Activated naive CD4-positive, alpha-beta T cell treated with anti-CD3 and anti-CD28 coated beads, Interleukin-2, amount 50 U/mL, for 16 hours (primary cell): ENCODE measurements around the gene C19orf44.

Source experiments
- DNase-seq: peaks from one replicate; pipeline ENCODE4 v3.0.0-alpha.2; 2020

C19orf44 gene

DNA sequence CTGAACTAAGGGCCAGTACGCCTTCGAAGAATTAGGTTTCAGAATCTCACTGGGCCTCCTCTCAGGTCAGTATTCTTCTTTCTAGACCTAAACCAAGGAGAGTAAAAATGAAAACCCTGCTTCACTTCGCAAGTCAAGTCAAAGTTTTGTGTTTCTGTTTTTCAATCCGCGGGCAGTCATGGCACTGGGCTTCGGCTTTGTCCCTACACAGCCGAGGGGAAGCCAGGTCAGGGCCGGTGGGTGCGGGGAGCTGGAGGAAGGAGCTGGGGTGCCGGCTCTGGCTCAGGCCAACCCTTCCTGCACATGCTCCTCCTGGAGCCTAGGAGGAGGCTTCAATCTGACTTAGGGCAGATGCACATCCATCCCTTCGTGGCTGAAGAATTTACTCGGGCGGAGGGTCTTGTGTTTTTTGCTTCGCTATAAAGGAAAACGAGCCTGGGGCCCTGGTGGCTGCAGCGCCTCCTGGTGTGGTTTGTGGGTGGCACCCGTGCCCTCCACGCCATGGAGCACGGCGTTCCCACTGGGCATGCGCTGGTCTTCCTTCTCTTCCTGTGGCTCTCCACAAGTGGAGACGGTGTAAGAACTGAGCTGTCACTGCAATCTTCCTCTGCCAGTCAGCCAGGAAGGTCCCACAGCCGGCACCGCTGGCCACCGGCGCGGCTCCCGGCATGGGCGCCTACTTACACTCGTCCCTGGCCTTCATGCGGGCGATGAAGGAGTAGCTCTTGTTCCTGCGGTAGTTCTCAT, 22.5 kb downstream of the C19orf44 start:
- no peak for DNase-seq

DNA sequence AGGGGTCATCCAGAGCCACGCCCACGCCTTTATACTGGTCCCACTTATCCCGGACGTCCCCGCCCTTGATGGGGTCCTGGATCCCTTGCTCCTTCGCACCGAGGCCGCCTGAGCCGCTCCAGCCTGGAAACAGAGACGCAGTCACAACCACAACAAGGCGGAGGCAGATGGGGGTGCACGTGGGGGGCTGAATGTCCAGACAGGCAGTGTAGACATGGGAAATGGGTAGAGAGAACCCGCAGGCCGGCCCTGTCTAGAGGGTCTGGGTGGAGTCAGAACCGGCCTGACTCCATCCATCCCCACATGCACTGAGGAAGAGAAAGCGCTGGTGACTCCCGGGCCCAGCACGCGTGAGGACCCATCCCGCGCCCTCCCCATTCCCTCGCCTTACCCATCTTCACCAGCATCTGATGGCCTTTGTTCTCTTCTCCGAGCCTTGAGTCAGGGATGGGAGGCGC, 23.1 kb downstream of the C19orf44 start:
- no peak for DNase-seq

DNA sequence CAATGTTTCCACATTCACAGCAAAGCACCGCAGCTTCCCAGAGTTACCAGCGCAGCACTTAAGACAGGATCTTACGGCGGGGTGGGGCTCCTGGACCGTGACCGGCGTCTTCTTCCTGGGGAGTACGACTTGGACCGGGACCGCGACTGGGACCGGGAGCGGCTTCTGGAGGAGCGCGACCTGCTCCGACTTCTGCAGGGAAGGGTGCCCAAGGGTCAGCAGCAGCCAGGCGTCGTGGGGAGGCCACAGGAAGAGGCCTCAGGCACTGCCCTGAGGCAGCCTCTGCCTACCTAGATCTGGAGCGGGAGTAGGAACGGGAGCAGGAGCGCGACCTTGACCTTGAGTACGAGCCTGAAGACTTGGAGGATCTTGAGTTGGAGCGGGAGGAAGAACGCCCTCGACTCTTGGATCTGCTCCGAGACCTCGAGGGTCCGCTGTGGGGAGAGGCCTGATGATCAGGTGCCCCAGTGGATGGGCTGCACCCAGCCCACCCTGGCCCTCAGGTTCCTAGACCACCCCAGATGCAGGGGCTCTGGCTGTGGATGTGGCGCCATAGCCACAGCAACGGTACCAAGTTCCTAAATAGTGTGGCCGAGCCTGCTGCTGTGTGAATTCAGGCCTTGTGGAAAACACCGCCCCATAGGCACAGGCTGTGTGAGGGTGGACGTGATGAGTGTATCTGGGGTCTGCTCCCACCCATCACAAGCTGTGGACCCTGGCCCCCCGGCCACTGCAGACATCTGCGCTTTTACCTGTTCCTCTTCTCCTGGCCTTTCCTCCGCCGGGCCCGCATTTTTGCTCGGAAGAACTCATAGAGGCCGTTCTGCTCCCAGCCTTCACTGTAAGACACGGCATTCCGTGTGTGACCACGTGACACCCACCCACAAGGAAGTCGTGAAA, 24.1 kb downstream of the C19orf44 start:
- no peak for DNase-seq

DNA sequence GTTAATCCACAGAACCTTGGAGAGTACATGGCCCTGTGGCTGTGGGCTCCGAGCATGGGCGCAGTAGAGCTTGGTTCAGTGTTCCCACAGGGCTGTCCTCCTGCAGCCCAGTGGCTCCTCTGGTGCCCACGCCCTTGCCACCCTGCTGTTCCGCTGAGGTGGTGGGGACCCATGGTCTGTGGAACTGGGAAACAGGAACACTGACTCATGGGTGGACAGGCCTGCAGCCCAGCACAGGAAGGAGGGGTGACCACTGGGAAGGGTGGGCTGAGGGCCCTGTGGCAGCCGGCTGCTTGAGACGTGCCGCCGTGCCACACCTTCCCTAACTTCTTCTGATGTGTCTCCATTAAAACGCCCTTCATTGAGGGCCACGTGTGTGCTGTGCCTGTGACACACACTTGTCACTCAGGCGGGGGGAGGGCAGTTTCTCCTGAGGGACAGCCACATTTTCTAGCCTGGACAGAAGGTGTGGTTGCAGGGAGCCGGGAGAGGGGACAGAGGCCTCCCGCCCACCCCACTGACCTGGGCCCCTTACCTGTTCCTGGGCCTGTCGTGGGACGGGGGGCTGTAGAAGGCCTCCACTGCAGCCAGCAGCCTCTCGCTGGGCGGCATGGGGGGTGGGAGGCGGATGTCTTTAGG, 24.9 kb downstream of the C19orf44 start:
- no peak for DNase-seq

DNA sequence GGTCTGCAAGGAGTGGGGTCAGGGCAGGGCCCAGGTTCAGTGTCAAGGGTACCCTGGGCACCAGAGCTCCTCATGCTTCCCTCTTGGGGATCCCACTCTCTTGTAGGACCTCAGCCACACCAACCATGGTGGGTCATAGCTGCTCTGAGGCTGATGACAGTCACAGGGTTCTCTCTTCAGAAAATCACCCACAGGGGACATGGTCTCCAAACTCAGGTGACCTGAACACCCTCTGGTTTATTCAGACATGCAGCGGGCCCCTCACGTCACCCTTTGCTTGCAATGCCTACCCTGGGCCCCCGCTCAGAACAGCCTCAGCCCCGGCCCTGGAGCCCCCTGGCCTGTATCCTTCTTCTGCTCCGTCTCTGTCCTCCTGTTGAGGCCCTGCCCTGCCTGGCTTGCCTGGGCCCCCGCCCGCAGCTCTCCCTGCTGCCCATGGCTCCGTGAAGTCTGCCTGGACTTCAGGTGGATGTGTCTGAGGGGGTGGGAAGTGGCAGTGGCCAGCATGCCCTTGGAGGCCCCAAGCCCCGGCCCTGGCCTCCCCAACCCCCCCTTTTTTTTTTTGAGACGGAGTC, 25.6 kb downstream of the C19orf44 start:
- DNase-seq, result no peak

DNA sequence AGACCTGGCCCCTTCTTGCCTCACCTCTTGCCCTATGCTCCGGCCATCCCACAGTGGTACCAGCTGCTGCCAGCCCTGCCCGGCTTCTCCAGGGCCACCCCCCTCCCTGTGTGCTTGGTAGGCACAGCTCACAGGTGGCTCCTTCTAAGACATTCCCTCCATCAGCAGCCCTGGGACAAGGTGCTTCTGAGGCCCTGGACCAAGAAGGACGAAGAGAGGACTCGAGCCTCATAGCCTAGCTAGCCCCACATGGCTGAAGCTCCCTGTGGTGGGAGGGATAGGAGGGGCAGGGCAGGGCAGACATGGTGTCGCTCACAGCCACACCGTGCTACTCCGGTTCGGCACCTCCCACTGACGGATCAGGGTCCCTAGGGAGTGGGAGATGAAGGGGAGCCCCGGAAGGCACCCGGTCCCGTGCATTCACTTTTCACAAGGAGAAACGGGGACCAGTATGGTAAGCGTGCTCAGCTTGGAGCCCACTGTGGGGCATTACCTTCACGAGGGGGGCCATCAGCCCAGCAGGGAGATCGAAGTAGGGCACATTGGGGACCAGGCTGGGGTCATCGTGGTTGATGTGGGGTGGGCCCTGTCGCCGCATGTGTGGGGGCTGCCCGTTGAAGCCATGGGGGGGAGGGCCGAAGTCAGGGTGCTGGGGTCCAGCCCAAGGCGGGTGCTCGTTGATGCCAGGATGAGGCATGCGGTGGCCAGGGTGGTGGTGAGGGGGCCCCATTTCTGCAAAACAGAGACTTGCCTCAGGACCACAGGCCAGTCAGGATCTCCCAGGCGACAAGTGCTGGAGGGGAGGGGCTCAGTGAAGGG, 26.6 kb downstream of the C19orf44 start:
- no peak for DNase-seq

DNA sequence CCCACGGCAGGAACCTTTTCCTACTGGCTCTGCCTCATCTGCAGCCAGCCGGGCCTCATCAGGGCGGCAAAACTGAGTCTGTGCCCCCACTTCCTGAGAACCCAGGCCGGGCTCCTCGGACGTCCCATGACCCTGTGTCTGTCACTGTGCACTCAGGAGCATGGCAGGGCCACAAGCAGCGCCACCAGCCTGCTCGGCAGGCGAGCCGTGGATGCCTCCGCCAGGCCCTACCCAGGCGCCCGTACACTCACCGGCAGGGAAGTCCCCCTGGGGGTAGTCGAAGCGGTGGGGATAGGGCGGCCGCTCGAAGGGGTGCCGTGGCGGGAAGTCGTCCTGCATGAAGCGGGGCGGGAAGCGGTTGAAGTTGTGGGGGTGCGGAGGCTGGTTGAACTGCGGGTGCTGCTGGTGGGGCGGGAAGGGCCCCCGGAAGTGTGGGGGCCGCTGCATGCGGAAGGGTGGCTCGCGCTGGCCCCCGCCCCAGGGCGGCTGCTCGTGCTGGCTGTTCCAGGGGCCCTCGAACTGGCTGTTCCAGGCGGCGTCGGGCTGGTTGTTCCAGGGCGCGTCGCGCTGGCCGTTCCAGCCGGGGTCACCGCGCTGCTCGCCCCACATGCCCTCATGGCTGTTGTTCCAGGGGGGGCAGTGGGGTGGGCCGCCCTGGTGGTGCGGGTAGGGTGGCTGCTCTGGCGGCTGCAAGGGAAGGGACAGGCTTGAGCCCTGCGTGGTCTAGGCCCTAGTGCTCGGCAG, 29.0 kb downstream of the C19orf44 start:
- DNase-seq, result no peak

DNA sequence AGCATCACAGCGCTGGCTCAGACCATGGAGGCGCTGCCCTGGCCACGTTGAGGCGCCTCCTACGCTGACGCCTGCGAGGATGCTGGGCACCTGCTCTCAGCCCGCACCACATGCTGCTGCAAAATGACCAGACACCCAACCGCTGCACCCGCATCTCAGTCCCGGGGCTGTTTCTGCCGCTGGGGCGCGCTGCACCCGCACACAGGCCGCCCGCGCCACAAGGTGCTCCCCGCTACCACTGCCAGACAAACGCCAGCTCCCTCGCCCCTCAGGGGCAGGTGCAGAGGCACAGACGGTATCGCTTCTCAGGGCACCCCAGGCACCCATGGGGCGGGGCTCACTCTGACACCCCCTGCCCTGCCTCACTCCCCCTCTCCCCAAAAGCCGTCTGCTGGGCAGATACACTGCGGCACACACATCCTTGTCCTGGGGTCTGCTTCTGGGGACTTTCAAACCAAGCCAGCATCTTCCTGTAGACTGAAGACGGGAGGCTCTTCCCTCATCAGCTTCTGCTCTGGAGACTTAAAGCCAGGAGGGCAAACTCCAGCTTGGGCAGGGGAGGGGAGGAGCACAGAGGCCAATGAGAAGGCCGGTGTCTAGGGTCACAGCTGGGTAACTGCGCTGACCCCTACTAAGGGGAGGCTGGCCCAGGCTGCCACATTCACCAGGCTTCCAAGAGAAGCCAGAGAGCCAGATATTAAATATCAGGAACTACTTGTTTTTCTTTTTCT, 29.7 kb downstream of the C19orf44 start:
- no peak for DNase-seq

DNA sequence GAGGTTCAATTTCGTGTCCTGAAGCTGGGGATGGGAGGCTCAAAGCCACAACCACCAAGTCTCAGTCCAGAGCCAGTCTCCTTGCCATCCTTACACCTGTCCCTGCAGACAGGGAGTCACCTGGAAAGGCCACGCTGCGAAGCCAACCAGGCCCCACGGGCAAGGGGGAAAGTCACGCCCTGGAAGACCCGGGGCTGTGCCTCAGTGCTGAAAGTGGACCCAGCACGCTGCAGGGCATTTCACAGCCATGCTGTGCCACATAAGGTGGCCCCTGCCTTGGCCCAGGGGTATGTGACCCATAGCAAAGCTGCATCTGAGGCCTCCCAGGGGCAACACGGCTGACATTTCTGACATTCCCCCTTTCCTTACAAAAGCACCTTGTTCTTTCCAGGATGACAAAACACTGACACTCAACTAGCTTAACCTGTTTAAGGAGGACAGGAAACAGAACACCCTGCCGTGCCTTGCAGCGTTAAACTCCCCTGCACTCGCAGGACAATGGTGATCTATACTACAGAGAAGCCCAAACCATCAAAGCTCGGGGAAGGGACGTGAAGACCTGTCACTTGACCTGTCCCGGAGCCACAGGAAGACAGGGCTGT, 31.2 kb downstream of the C19orf44 start:
- no peak for DNase-seq

DNA sequence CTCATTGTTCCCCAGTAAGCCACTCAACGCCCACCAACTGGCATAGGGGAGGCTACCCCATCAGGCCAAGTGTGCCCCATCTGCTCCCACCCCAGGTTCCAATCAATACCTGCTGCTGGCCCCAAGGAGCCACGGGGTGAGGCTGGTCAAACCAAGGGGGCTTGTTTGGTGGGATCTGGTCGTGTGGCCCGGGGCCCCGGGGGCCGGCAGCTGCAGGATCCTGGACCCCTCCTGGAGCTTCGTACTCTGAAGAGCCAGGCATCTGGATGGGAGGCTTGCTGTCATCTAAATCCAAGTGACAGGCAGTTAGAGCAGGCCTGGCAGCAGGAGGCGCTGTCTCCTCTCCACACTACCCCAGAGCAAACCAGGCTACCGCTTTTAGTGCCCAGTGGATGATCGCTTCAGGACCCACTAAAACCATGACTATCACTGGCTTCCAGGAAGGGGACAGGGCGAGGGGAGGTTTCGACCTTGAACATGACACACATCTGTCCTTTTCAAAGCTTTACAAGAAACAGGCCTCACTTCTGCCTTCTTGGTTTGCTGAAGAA, 31.9 kb downstream of the C19orf44 start:
- peak; percentile 43 for DNase-seq

DNA sequence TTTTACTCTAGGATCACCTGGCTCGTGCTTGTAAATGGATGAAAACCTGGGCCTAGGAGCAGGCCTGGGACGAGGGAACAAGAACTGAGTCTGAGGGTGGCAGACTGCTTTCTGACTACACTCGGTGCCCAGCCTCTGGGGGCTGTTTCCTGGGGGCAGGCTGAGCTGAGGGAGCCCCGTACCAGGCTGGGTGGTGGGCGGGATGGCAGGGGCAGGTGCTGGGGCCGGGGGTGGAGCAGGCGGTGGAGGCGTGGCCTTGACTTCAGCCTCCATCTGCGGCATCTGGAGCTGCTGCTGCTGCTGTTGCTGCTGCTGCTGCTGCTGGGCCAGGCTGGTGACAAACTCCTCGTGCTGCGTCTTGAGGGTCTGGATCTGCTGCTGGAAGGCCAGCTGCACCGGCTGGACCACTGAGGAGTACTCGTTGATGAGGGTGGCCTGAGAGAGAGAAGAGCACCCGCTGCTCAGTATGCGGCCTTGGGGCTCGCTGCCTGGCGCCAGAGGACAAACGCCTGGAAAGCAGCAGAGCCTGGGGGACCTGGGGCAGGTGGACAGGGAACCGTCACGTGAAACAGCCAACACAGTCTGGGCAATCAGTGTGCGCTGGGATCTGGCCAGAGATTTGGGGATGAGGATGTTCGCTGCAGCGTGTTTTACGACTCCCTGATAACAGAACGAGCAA, 33.4 kb downstream of the C19orf44 start:
- no peak for DNase-seq

DNA sequence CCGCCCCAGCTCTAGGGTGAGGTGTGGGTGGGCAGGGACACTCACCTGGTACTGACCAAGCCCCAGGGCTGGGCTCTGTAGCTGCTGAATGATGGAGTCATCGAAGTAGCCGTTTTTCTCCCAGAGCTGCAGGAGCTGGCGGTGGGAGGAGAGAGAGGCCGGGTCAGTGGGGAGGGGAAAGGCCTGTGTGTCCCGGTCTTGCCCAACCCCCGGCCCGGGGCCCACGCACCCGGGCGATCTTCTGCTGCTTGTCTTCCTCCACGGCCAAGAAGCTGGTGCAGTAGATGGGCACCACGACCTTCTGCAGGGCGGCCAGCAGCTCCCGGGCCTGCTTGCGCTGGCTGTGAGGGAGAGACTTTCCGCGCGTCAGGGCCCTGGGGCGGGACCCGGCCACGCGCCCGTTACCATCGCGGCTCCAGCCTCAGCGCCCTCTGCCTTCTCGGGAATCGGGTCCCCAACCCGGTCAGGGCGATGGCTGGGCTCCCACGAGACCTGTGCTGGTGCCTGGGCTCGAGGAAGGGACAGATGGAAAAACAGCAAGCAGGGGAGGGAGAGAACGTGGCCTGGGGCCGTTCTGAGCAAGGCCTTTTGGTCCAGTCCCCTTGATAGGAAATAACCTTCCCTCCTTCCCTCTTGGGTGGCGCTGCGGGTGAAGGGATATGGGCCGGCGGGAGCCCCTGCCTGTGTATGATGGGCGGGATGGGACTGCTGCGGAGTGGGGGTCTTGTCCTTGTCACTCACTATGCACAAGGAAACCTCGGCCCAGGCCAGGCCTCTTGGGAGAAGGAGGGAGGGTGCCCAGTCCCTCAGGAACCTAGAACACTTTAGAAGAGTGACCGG, 34.6 kb downstream of the C19orf44 start:
- DNase-seq, result no peak

DNA sequence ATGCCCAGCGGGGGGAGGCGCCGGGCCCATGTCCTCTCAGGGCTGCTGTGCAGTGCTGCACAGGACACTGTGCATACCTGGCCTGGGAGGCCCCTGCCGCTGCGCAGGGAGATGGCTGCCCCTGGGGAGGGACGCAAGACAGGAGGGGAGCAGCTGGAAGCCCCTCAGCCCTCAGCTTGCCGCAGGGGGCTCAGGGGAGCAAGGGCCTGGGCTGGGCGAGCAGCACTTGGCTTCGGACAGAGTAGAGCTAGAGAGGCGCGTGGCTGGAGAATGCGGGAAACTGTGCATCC, 35.1 kb downstream of the C19orf44 start:
- DNase-seq, result no peak

DNA sequence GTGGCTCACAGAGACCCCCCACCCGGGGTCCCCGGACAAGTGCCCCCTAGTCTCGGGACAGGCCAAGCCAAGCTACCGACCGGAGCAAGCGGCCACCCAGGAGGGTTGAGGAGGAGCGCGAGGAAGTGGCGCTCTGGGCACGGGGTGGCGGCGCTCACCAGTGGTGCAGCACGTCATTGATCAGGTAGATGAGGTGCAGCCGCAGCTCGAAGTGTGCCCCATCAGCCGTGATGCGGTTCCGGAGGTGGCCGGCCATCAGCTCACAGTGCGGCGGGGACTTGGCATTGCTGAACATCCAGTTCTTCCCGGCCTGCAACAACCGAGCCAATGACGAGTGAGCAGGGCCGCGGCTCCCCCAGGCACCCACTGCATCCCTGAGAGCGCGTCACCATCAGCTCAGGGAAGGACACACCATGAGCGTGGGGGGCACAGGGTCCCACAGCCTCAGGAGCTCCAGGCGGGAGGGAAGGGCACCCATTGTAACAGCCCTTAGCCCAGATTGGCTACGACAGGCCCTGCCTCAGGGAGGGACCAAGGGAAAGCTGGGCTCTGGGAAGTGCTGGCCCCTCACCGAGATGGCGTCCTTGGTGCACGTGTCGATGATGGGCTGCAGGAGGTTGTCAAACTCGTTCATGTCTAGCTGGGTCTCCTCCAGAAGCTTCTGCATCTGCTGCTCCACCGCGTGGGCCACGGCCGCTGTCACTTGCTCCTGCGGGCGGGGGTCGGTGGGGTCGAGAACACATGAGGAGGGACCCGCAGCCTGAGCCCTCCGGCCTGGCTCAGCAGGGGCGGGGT, 36.4 kb downstream of the C19orf44 start:
- no peak for DNase-seq

DNA sequence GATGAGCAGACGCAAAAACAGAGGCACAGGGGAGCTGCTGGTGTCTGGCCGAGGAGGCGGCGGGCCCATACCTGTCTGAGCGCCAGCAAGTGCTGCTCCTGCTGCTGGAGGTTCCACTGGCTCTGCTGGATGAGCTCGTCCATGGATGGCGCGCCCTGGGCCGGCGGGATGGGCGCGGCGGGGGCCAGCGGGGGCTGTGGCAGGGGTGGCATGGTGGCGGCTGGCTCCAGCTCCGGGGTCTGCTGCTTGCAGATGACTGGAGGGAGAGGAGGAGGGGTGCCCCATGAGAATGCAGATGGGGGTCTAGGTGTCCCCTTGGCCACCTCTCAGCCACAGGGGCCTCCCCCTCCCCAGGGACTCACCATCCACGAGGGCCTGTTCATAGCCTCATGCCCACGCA, 39.2 kb downstream of the C19orf44 start:
- DNase-seq, result no peak

DNA sequence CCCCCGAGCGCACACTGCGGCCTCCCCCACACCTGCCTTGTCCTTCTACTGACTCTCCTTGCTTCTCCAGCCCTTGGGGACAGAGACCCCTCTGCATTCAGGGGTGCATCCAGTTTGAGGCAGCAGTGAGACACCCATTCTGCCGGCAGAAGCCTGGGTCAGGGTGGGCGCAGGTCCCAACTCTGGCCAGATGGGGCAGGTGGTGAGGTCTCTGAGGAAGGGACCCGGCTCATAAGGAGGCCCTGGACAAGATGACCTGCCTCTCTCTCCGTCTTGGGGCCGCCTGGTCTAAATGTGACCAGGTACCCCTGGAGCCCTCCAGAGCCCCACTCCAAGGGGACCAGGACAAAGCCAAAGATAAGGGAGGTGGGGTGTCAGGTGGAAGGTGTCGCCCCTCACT, 39.9 kb downstream of the C19orf44 start:
- no peak for DNase-seq

DNA sequence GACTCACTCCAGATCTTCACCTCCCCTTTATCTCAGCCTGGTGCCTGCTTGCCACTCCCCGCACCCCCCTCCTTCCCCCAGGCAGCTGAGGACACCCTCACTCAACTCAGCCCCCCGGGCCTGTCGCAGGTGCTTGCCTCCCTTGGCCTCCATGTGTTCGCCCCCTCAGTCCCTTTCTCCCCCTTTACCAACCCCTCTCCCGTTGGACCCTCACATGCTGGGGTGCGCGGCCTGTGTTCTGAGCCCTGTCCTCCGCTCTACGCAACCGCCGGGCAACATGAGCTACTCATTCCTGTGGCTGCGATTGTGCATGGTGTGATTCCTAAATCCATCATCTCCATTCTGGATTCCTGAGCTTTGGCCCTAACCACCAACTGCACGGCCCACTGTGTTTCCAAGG, 40.9 kb downstream of the C19orf44 start:
- no peak for DNase-seq

DNA sequence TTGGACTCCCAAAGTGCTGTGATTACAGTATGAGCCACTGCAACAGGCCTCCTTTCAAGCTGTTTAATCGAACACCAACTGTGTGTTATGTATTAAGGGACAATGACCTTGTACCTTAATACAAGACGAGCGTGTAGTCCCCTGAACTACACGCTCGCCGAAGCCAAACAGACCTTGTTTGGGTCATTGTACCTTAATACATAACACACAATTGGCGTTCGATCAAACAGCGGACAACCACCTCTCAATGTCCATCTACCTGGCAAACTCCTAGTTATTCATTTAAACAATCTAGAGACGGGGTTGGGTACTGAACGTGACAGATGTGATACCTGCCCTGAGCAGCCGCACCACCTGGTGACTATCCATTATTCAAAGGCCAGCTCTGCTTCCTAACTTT, 44.8 kb downstream of the C19orf44 start:
- DNase-seq, result no peak
